HepG2 (cell line): ENCODE data around the gene ARG2. TPM values are rescaled to one million over a fixed set of nuclear protein-coding genes. Genes with fewer than 3 reads are reported as not detected.

Source experiments
- CEBPB ChIP-seq: IDR thresholded peaks from 2 replicates; pipeline ENCODE4 v1.6.1; 2011; ENCODE audit warnings: low read depth, low read length, improper control_type of control experiment, borderline replicate concordance
- DPF2 ChIP-seq: sonication (generic); formaldehyde crosslinking; IDR thresholded peaks from 2 replicates; pipeline ENCODE4 v1.4.0; 2020; ENCODE audit warnings: mild to moderate bottlenecking, low read depth, missing genetic modification reagents, borderline replicate concordance
- EED ChIP-seq: sonication (generic); formaldehyde crosslinking; IDR thresholded peaks from 2 replicates; pipeline ENCODE4 v1.5.0; 2020; ENCODE audit warnings: mild to moderate bottlenecking, missing genetic modification reagents
- ELF4 ChIP-seq: sonication (generic); formaldehyde crosslinking; IDR thresholded peaks from 2 replicates; pipeline ENCODE4 v1.5.0; 2020; ENCODE audit warnings: missing genetic modification reagents, mild to moderate bottlenecking, moderate library complexity, borderline replicate concordance
- ETV5 ChIP-seq: IDR thresholded peaks from 2 replicates; pipeline ENCODE4 v1.6.1; 2018; ENCODE audit warnings: missing biosample characterization, missing genetic modification reagents, inconsistent platforms, borderline replicate concordance
- FOXJ3 ChIP-seq: sonication (generic); formaldehyde crosslinking; IDR thresholded peaks from 2 replicates; pipeline ENCODE4 v1.4.0; 2020; ENCODE audit warnings: missing genetic modification reagents, mild to moderate bottlenecking, borderline replicate concordance
- GABPA ChIP-seq, 2 experiments: IDR thresholded peaks; 2 replicates each; pipeline ENCODE4 v1.6.1; 2011 to 2016; ENCODE audit warnings: low read depth in 2 of 2, low read length in 1 of 2, missing biosample characterization in 1 of 2, missing genetic modification characterization in 1 of 2
- HMGA1 ChIP-seq: sonication (generic); formaldehyde crosslinking; conservative IDR thresholded peaks from 2 replicates; pipeline ENCODE4 v1.4.0; 2020; ENCODE audit warnings: missing genetic modification reagents
- HNF1A ChIP-seq, 2 experiments: sonication (generic) in 1 of 2; formaldehyde crosslinking in 1 of 2; IDR thresholded peaks; 2 replicates each; pipeline versions ENCODE4 v1.4.0 to v1.6.1; 2016 to 2020; ENCODE audit warnings: borderline replicate concordance in 1 of 2, low read depth in 1 of 2, mild to moderate bottlenecking in 1 of 2, missing genetic modification reagents in 1 of 2
- KAT2B ChIP-seq: fragments of 150-350 bp; IDR thresholded peaks from 2 replicates; pipeline ENCODE4 v1.6.1; 2014; ENCODE audit warnings: low read depth, low read length, borderline replicate concordance
- MYC ChIP-seq: sonication (generic); formaldehyde crosslinking; IDR thresholded peaks from 2 replicates; pipeline ENCODE4 v1.9.0; 2021; ENCODE audit warnings: missing genetic modification reagents, borderline replicate concordance
- PITX1 ChIP-seq: sonication (generic); formaldehyde crosslinking; IDR thresholded peaks from 2 replicates; pipeline ENCODE4 v1.5.1; 2020; ENCODE audit warnings: mild to moderate bottlenecking, missing genetic modification reagents
- SETDB1 ChIP-seq: sonication (generic); formaldehyde crosslinking; IDR thresholded peaks from 2 replicates; pipeline ENCODE4 v1.5.1; 2020; ENCODE audit warnings: missing genetic modification reagents, mild to moderate bottlenecking, borderline replicate concordance
- SRSF9 ChIP-seq: fragments of 200-400 bp; formaldehyde crosslinking; IDR thresholded peaks from 2 replicates; pipeline ENCODE4 v1.6.1; 2018; ENCODE audit warnings: borderline replicate concordance, mild to moderate bottlenecking, low read depth, low read length; ENCODE audit not compliant: insufficient read depth, poor library complexity, severe bottlenecking
- TCF7 ChIP-seq: sonication (generic); IDR thresholded peaks from 2 replicates; pipeline ENCODE4 v1.6.1; 2016; ENCODE audit warnings: antibody characterized with exemption, low read depth
- TRIM22 ChIP-seq: fragments of 450-650 bp; IDR thresholded peaks from 2 replicates; pipeline ENCODE4 v1.6.1; 2017
- TSC22D2 ChIP-seq: sonication (generic); formaldehyde crosslinking; IDR thresholded peaks from 2 replicates; pipeline ENCODE4 v1.5.1; 2020; ENCODE audit warnings: missing genetic modification reagents, mild to moderate bottlenecking, borderline replicate concordance
- U2AF1 ChIP-seq: fragments of 200-400 bp; formaldehyde crosslinking; optimal IDR thresholded peaks from 2 replicates; pipeline ENCODE3; 2017; ENCODE audit warnings: mild to moderate bottlenecking, low read depth, low read length
- ZNF180 ChIP-seq: sonication (generic); formaldehyde crosslinking; IDR thresholded peaks from 2 replicates; pipeline ENCODE4 v1.4.0; 2020; ENCODE audit warnings: low read depth, missing genetic modification reagents, borderline replicate concordance
- ZNF431 ChIP-seq: sonication (generic); formaldehyde crosslinking; IDR thresholded peaks from 2 replicates; pipeline ENCODE4 v1.9.0; 2022; ENCODE audit warnings: missing genetic modification reagents, low read depth, mild to moderate bottlenecking, borderline replicate concordance
- ZNF557 ChIP-seq: sonication (generic); formaldehyde crosslinking; IDR thresholded peaks from 2 replicates; pipeline ENCODE4 v1.4.0; 2020; ENCODE audit warnings: missing genetic modification reagents
- ZNF615 ChIP-seq: sonication (generic); formaldehyde crosslinking; IDR thresholded peaks from 2 replicates; pipeline ENCODE4 v1.5.0; 2020; ENCODE audit warnings: mild to moderate bottlenecking, missing genetic modification reagents, borderline replicate concordance
- ZNF660 ChIP-seq: sonication (generic); formaldehyde crosslinking; IDR thresholded peaks from 2 replicates; pipeline ENCODE4 v1.5.1; 2020; ENCODE audit warnings: mild to moderate bottlenecking, low read depth, missing genetic modification reagents, borderline replicate concordance
- ZNF782 ChIP-seq: sonication (generic); formaldehyde crosslinking; IDR thresholded peaks from 2 replicates; pipeline ENCODE4 v1.4.0; 2020; ENCODE audit warnings: missing genetic modification reagents, mild to moderate bottlenecking, borderline replicate concordance
- polyA plus RNA-seq, 8 experiments: library from polyadenylated mRNA; depleted of rRNA in 3 of 8; stranded (reverse) in 7 of 8; unstranded in 1 of 8; fragments of >200 nt; fragmentation: Illumina TruSeq in 4 of 8; extraction: Trizol in 4 of 8; gene quantifications; 2 replicates each; pipeline versions ENCODE4 v1.2.1 to v1.2.3, GENCODE V29; 2011 to 2016; ENCODE audit warnings: low read depth in 4 of 8, missing spikeins in 1 of 8, mixed read lengths in 1 of 8; ENCODE audit not compliant: insufficient read depth in 1 of 8
- total RNA-seq, 5 experiments: library from RNA; depleted of rRNA; stranded (reverse); fragments of >200 nt; fragmentation: Illumina TruSeq; extraction: Trizol; gene quantifications; 2 replicates each; pipeline ENCODE4 v1.2.3, GENCODE V29; 2016; ENCODE audit warnings: low read depth in 1 of 5

Gene ARG2
- total and polyA plus RNA-seq, 2 of the 13 experiments (the other 11 are each of a cell fraction or from before 2014, with no cell fraction given): 37.5 to 73.6 TPM

- TF ChIP-seq GABPA (IDR thresholded peaks at IDR 0.05; ENCODE audit: low read depth, low read length) (peak; percentile 36; the same call in 1 of the 2 replicates), GABPA (CRISPR knock-in tag; IDR thresholded peaks at IDR 0.05; ENCODE audit: low read depth) (peak; percentile 49; the same call in 1 of the 2 replicates), ETV5 (CRISPR knock-in tag) (peak; percentile 51; the same call in 1 of the 2 replicates), ZNF431 (CRISPR knock-in tag) (no peak), TCF7 (no peak), ZNF615 (CRISPR knock-in tag) (no peak), FOXJ3 (CRISPR knock-in tag) (no peak), CEBPB (no peak), ZNF660 (no peak), HMGA1 (CRISPR knock-in tag) (no peak), KAT2B (no peak), ELF4 (CRISPR knock-in tag) (no peak), SRSF9 (no peak), ZNF782 (CRISPR knock-in tag) (peak; percentile 48; the same call in 1 of the 2 replicates), TSC22D2 (no peak), U2AF1 (no peak), HNF1A (IDR thresholded peaks at IDR 0.05; ENCODE audit: low read depth) (no peak), HNF1A (CRISPR knock-in tag; IDR thresholded peaks at IDR 0.05; ENCODE audit: borderline replicate concordance) (peak; percentile 66; the same call in 1 of the 2 replicates), EED (CRISPR knock-in tag) (no peak), PITX1 (CRISPR knock-in tag) (no peak), SETDB1 (CRISPR knock-in tag) (no peak), ZNF557 (CRISPR knock-in tag) (no peak), ZNF180 (CRISPR knock-in tag) (no peak; the same call in 1 of the 2 replicates), MYC (peak; percentile 38; the same call in 1 of the 2 replicates), TRIM22 (no peak), DPF2 (CRISPR knock-in tag) (no peak)
Measured at GRCh38 chr14:67674480-67675218, 54.9 kb downstream of the ARG2 start, which contains the start of gene VTI1B (continued).
